HCT116 (cell line): ENCODE measurements around the gene KLK7. TPM values are rescaled to one million over a fixed set of nuclear protein-coding genes. Genes with fewer than 3 reads are reported as not detected.

Experiments used
- ATAC-seq: fragments of 200-7000 bp; cut with Tn5 transposase; 2 replicates; pipeline ENCODE4 v1.9.1; 2020; ENCODE audit warnings: mild to moderate bottlenecking, moderate library complexity
- BruUV-seq: library from RNA; stranded (reverse); fragments of 400-500 nt; replicated peaks from 2 replicates; lab custom pipeline; 2021; lab: Mats Ljungman, UMichigan
- CTCF ChIA-PET: fragments of 300-600 bp; sonication (Branson Sonifier 250); formaldehyde crosslinking; loops from one replicate; lab custom pipeline; 2021; ENCODE audit warnings: antibody characterized with exemption; lab: Charles Lee
- POLR2A ChIA-PET: fragments of 300-600, 350-600 bp; sonication (Branson Sonifier 250); formaldehyde crosslinking; loops from one replicate; lab custom pipeline; 2021; ENCODE audit warnings: antibody characterized with exemption; lab: Charles Lee
- RAD21 ChIA-PET, 2 experiments: fragments of 300-600 bp; sonication (Branson Sonifier 250); formaldehyde crosslinking; loops; one replicate each; lab custom pipeline; 2023; ENCODE audit warnings: low total read pairs in 2 of 2; ENCODE audit not compliant: uncharacterized antibody in 2 of 2, unreplicated experiment in 2 of 2, low non-redundant PET in 1 of 2; lab: Charles Lee
- DNase-seq: peaks from one replicate; pipeline ENCODE4 v3.0.0-alpha.2; 2010; ENCODE audit warnings: low read depth, low spot score
- H2AFZ ChIP-seq: fragments of 200-600 bp; shearing (Covaris generic), sonication (generic); 2 replicates; pipeline ENCODE4 v1.6.1; 2017; ENCODE audit warnings: low read depth, mixed run types, mixed read lengths, antibody characterized with exemption, low read length; ENCODE audit not compliant: poor library complexity, severe bottlenecking
- H3K27ac ChIP-seq: 2 replicates; pipeline ENCODE4 v1.5.1; 2012; ENCODE audit warnings: low read depth, low read length
- H3K27me3 ChIP-seq: fragments of 200-600 bp; sonication (generic); 2 replicates; pipeline ENCODE4 v1.6.1; 2016; ENCODE audit warnings: mixed run types, low read length, mixed read lengths; ENCODE audit not compliant: insufficient read depth
- H3K36me3 ChIP-seq, 2 experiments: fragments of 200-500 bp in 1 of 2; fragments of 200-600 bp in 1 of 2; sonication (Bioruptor generic) in 1 of 2; sonication (generic) in 1 of 2; 2 replicates each; pipeline versions ENCODE4 v1.5.1 to v1.6.1; 2014 to 2016; ENCODE audit warnings: low read length in 2 of 2, inconsistent platforms in 1 of 2, mixed read lengths in 1 of 2, mixed run types in 1 of 2; ENCODE audit not compliant: insufficient read depth in 2 of 2, control insufficient read depth in 1 of 2
- H3K4me1 ChIP-seq, 2 experiments: fragments of 200-600 bp in 1 of 2; sonication (generic) in 1 of 2; 2 replicates each; pipeline versions ENCODE4 v1.5.1 to v1.6.1; 2012 to 2017; ENCODE audit warnings: low read length in 2 of 2, inconsistent platforms in 1 of 2, mild to moderate bottlenecking in 1 of 2, mixed read lengths in 1 of 2, mixed run types in 1 of 2, moderate library complexity in 1 of 2; ENCODE audit not compliant: insufficient read depth in 2 of 2, control insufficient read depth in 1 of 2
- H3K4me2 ChIP-seq: fragments of 200-600 bp; sonication (generic); 2 replicates; pipeline ENCODE4 v1.6.1; 2017; ENCODE audit warnings: mixed run types, low read length, mixed read lengths
- H3K4me3 ChIP-seq, 2 experiments: fragments of 200-600 bp in 1 of 2; sonication (generic) in 1 of 2; replicated peaks in 1 of 2; 2 replicates each; pipeline ENCODE4 v1.5.1; 2011 to 2016; ENCODE audit warnings: low read length in 2 of 2, control low read depth in 1 of 2, low read depth in 1 of 2, mild to moderate bottlenecking in 1 of 2, mixed read lengths in 1 of 2, mixed run types in 1 of 2
- H3K79me2 ChIP-seq: fragments of 200-600 bp; sonication (generic); 2 replicates; pipeline ENCODE4 v1.6.1; 2017; ENCODE audit warnings: mild to moderate bottlenecking, mixed run types, low read length, moderate library complexity, mixed read lengths; ENCODE audit not compliant: insufficient read depth
- H3K9ac ChIP-seq: fragments of 200-600 bp; sonication (generic); 2 replicates; pipeline ENCODE4 v1.6.1; 2016; ENCODE audit warnings: low read length, mixed read lengths
- H3K9me2 ChIP-seq: fragments of 200-600 bp; sonication (generic), shearing (Covaris generic); 2 replicates; pipeline ENCODE4 v1.6.1; 2017; ENCODE audit warnings: mixed run types, mild to moderate bottlenecking, moderate library complexity; ENCODE audit not compliant: insufficient read depth
- H3K9me3 ChIP-seq, 2 experiments: fragments of 200-500 bp in 1 of 2; fragments of 200-600 bp in 1 of 2; sonication (Bioruptor generic) in 1 of 2; sonication (generic) in 1 of 2; 2 replicates each; pipeline ENCODE4 v1.6.1; 2014 to 2017; ENCODE audit warnings: low read length in 2 of 2, mixed read lengths in 2 of 2, inconsistent platforms in 1 of 2, low read depth in 1 of 2, mild to moderate bottlenecking in 1 of 2, mixed run types in 1 of 2, moderate library complexity in 1 of 2; ENCODE audit not compliant: control insufficient read depth in 1 of 2, insufficient read depth in 1 of 2
- H4K20me1 ChIP-seq: fragments of 200-600 bp; sonication (generic), shearing (Covaris generic); 2 replicates; pipeline ENCODE4 v1.6.1; 2017; ENCODE audit warnings: mixed run types, mild to moderate bottlenecking, moderate library complexity; ENCODE audit not compliant: insufficient read depth
- CBX3 ChIP-seq: IDR thresholded peaks from 2 replicates; pipeline ENCODE4 v1.6.1; 2012; ENCODE audit warnings: low read depth
- EGR1 ChIP-seq: IDR thresholded peaks from 2 replicates; pipeline ENCODE4 v1.6.1; 2012; ENCODE audit warnings: low read depth
- FOSL1 ChIP-seq: IDR thresholded peaks from 2 replicates; pipeline ENCODE4 v1.6.1; 2012; ENCODE audit warnings: low read depth
- RAD21 ChIP-seq: IDR thresholded peaks from 2 replicates; pipeline ENCODE4 v1.6.1; 2012; ENCODE audit warnings: low read depth, mild to moderate bottlenecking
- SRF ChIP-seq: IDR thresholded peaks from 2 replicates; pipeline ENCODE4 v1.6.1; 2012; ENCODE audit warnings: low read depth
- ZFX ChIP-seq: fragments of 450-650 bp; IDR thresholded peaks from 2 replicates; pipeline ENCODE4 v1.6.1; 2017
- intact Hi-C: fragments of 100-400 bp; cut with micrococcal nuclease; formaldehyde crosslinking; loops from 2 replicates; pipeline ENCODE4 v1.10.0; 2022
- total RNA-seq: library from RNA; stranded (reverse); gene quantifications from one replicate; pipeline ENCODE4 v1.2.1, GENCODE V29; 2021; ENCODE audit not compliant: unreplicated experiment

KLK7 gene
- total RNA-seq, 1 experiment from 2014 or later, result 30.5 TPM

GRCh38 chr19:51006406-51006805 lies 22.7 kb upstream of the KLK7 start:
- H3K27me3 ChIP-seq, result no peaks in the 10 kb centered on the region
- H3K79me2 ChIP-seq, result no peaks in the 10 kb centered on the region
- H4K20me1 ChIP-seq, result no peaks in the 10 kb centered on the region
- H3K36me3 ChIP-seq, result no peaks in the 10 kb centered on the region
- no peak for DNase-seq
- no peak overlapping the region for H3K4me2 ChIP-seq
- H2AFZ ChIP-seq, result no peak overlapping the region
- no peaks in the 10 kb centered on the region for H3K9me3 ChIP-seq
- no peaks in the 10 kb centered on the region for H3K9me2 ChIP-seq
- H3K9ac ChIP-seq, result no peak overlapping the region
- H3K4me3 ChIP-seq, result no peak overlapping the region
- peaks cover 16 to 32% of the 10 kb centered on the region in 2 experiments for H3K4me1 ChIP-seq
- no TSS peak for BruUV-seq
- RAD21 ChIA-PET, result no interaction called here
- TF ChIP-seq RAD21, result no peak
- TF ChIP-seq EGR1, result no peak
- TF ChIP-seq CBX3, result no peak
- no peak for TF ChIP-seq ZFX
- TF ChIP-seq, all 23 proteins: peak for 0
- ATAC-seq, result no peak
- intact Hi-C loops, result no loop called here
- ChIA-PET CTCF (no interaction called here), POLR2A (no interaction called here)
- no peak overlapping the region for H3K27ac ChIP-seq

- Histone ChIP-seq H2AFZ (no peak overlapping the region), H3K79me2 (peaks cover 7% of the 10 kb centered on the region; the same call in 1 of the 2 replicates), H3K9ac (no peak overlapping the region), H3K27me3 (no peaks in the 10 kb centered on the region), H3K4me2 (no peak overlapping the region), H3K9me2 (no peaks in the 10 kb centered on the region), H3K4me1 (peaks cover 16 to 35% of the 10 kb centered on the region in 2 experiments), H3K27ac (no peak overlapping the region), H3K36me3 (no peaks in the 10 kb centered on the region), H3K9me3 (no peaks in the 10 kb centered on the region), H4K20me1 (no peaks in the 10 kb centered on the region), H3K4me3 (no peak overlapping the region)
- CTCF ChIA-PET, result no interaction called here
- DNase-seq (no peak), ATAC-seq (no peak)
- intact Hi-C loops, result no loop called here
- RAD21 ChIA-PET, result no interaction called here
- BruUV-seq, result no TSS peak
- POLR2A ChIA-PET, result no interaction called here
- no peak for TF ChIP-seq SRF
- TF ChIP-seq ZFX, result no peak
- TF ChIP-seq FOSL1, result no peak
Observed at GRCh38 chr19:51005248-51005647, 21.5 kb upstream of the KLK7 start.
